ENCODE data around the gene TDP1. TPM values are rescaled to one million over a fixed set of nuclear protein-coding genes. Genes with fewer than 3 reads are reported as not detected.
A peak's percentile ranks its signal among the peaks of the same experiment; 100 is the strongest.

Gene TDP1
- total RNA-seq (2014; rRNA removed; shearing (Covaris generic)): 49.9 and 52.5 TPM in 2 replicates
- 29.8 and 35.8 TPM in 2 replicates for polyA plus RNA-seq (2015; cell fraction: cytosol; rRNA removed)
- polyA plus RNA-seq (2015; cell fraction: nucleus; rRNA removed): 43.4 and 44.8 TPM in 2 replicates

GRCh38 chr14:89955745-89956660, at the start of gene TDP1:
TDP1 (plus strand) TSS chr14:89955927; CDS start chr14:89963115, 7,188 bp downstream.
- peak; percentile 94 for DNase-seq (ENCODE audit: low read depth)

DNA sequence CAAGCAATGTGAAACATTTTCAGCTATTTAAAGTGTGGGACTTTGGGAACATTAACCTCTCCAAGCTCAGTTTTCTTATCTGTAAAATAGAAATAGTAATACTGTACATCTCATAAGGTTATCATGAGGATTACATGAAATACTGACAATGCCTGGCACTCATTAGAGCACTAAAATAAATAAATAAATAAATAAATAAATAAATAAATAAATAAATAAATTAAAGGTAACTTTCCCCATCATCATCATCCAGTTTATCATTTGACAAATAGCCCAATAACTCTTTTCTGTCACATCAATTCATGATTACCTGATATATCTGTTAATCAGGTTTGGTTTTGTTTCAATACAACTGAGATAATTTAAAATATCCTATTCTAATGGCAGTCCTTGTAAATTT, 49.7 kb upstream of the TDP1 start:
- no peak for DNase-seq (ENCODE audit: low read depth)

GRCh38 chr14:89907655-89908054, 48.1 kb upstream of the TDP1 start:
- DNase-seq (ENCODE audit: low read depth): no peak

GRCh38 chr14:89908712-89909450, 46.8 kb upstream of the TDP1 start:
- DNase-seq (ENCODE audit: low read depth): peak; percentile 11

- no peak for DNase-seq (ENCODE audit: low read depth)
Observed at GRCh38 chr14:89909586-89909985, 46.1 kb upstream of the TDP1 start.

DNA sequence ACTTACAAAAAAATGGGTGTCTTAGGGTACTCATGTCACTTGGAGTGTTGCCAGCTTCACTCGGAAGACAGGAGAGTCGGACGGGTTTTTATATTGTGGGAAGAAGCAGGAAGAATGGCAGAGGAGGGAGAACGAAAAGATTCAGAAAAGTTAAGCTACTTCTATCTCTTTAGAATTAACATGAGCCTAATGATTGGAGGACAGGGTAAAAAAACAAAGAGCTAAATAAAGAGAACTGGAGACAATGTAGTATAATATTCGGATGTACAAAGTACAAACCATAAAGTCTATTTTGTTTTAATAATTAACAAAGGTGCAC, 45.1 kb upstream of the TDP1 start:
- no peak for DNase-seq (ENCODE audit: low read depth)

DNA sequence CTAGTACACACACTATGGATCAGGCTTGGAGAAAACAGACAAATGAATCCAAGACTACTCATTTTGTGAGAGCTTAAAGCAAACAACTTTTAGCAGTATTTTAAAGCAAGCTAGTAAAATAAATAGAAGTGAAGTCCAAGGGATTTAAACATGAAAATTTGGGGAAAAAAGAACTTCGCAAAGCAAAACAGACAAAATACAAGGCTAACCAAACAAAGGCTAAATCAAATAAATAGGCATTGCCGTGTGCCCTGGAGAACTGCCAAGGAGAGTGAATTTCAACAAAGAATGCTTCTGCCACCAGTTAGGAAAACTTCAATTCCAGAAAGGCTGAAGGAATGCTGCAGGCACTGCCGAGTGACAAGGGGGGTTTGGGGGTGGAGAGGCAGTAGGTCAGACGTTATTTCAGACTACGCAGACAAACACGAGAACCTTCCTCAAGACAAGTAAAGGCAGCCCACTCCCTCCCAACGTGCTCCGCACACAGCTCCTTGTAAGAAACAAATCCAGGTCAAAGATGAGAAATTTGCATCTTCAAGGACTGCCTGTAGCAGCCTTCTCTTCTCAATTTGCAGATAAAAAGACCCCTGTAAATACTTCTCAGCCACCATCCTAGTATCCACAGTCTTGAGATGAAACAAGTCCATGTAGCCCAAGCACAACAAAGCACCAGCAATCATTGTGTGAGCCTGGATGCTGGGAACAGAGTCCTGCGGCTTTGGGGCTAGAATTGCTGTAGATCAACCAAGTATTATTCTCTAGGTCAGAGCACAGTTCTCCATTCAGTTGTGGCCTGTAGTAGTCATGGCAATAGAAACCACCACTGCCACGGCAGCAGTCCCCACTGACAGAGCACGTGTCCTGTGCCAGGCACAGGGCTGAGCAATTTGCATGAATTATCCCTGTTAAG, 44.5 kb upstream of the TDP1 start:
- no peak for DNase-seq (ENCODE audit: low read depth)

- DNase-seq (ENCODE audit: low read depth): no peak
Observed at GRCh38 chr14:89912221-89912620, 43.5 kb upstream of the TDP1 start.

GRCh38 chr14:89912667-89913211, 43.0 kb upstream of the TDP1 start:
- peak; percentile 83 for DNase-seq (ENCODE audit: low read depth)

DNA sequence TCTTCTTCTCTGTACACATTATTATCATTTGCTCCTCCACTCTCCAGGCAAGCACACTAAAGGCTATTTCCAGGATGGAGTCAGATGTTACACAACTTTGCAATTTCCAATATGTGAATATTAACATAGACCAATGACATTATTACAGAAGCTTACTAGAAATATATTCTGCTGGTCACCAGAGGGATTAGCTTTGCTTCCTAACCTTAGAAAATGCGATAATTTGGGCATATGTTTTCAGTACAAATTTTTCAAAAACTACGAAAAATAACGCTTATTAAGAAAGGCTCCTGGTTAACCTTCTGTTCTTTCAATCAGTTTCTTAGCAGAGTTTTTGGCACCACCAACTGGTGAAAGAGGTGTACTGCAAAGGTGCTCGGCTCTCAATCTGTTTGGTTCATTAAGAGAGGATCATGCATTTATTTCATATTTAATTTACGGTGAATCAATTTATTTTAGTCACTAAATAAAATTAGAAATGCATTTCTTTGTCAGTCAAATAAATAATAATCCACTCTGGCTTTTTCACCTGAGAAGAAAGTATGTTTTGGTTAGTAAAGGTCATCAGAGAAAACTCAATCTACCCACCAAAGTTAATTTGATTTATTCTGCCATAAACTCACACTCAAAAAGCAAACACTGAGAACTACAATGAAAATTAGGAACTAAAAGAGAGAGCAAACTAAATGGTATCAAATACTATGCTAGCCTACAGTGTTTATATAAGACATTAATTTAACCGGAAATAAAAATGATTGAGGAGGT, 40.4 kb upstream of the TDP1 start:
- DNase-seq (ENCODE audit: low read depth): peak; percentile 63

DNA sequence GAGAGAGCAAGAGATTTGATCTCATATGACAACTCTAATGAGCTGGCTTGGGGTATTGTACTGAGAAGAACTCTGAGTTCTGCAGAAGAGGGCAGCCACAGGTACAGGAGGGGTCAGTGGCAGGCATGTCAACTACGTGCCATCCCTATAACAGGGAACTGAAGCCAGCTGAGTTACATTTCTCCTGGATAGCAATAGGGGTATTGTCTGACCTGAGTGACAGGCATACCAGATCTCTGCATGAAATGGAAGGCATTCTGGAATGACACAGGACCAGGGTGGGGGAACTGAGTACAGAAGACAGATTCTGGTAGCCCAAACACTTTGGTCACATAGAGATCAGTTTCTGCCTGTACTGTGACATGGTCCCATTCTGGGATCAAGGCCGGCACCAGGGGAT, 37.0 kb upstream of the TDP1 start:
- DNase-seq (ENCODE audit: low read depth): no peak

- no peak for DNase-seq (ENCODE audit: low read depth)
Observed at GRCh38 chr14:89920056-89920455, 35.7 kb upstream of the TDP1 start.

GRCh38 chr14:89921346-89921745, 34.4 kb upstream of the TDP1 start:
- DNase-seq (ENCODE audit: low read depth): no peak

- peak; percentile 95 for DNase-seq (ENCODE audit: low read depth)
Observed at GRCh38 chr14:89922031-89922907, 33.5 kb upstream of the TDP1 start.

GRCh38 chr14:89924268-89924667, 31.5 kb upstream of the TDP1 start:
- no peak for DNase-seq (ENCODE audit: low read depth)

DNA sequence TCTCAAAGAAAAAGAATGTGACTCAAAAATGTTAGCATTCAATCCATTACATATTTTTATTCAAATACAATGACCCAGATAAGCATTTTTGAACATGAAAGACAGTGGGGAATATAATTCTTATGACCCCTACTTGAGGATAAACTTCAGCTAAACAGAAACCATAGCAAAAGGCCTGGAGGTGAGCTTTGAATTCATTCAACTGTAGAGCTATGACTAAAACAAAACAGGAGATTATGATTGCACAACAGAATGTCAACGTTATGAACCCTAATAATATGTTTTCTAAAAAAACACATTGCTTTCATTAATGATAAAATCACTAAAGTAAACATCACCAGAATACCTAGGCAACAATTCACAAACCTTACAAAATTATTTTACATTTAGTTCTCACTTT, 29.0 kb upstream of the TDP1 start:
- no peak for DNase-seq (ENCODE audit: low read depth)

DNA sequence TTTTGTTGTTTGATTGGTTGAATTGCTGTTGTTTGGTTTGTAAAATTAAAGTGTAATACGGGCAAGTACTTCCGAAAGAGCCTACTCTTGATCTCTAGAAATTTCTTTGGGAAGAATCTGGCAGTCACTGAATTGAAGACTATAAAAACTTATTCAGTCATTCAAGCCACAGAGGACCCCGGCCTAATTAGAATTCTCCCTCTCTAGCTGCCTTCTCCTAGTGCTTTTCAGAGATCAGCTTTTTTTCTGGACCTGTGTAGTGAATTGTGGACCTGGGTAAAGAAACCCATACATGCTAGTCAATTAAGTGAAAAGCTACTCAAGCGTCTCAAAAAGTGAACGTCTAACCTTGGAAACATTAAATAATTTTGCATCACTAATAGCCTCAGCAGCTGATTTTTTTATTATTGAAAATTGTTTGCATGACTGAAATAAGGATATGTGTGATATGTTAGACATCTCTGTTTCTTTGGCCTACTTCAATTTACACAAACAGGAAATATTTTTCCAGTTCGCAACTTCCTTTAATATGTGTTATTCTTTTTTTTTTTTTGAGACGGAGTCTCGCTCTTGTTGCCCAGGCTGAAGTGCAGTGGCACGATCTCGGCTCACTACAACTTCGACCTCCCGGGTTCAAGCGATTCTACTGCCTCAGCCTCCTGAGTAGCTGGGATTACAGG, 28.4 kb upstream of the TDP1 start:
- no peak for DNase-seq (ENCODE audit: low read depth)

- no peak for DNase-seq (ENCODE audit: low read depth)
Observed at GRCh38 chr14:89933002-89933401, 22.7 kb upstream of the TDP1 start.
